HG03108 (cell line): ENCODE results near the gene MRPL51.
A peak's percentile ranks its signal among the peaks of the same experiment; 100 is the strongest.
"Not testable (repeated sequence)": the region's sequence is repeated elsewhere in the genome, so short reads cannot be mapped to it uniquely, and the experiment has no call there.

Source experiments
- ATAC-seq: cut with Tn5 transposase; IDR thresholded peaks from one replicate; pipeline ENCODE4 v1.9.1; 2021; ENCODE audit warnings: moderate library complexity; ENCODE audit not compliant: unreplicated experiment

The MRPL51 gene

GRCh38 chr12:6492838-6493496 lies at the start of gene MRPL51:
Gene MRPL51, minus strand, starts transcription at chr12:6493262. Its CDS starts 126 bp downstream, at chr12:6493136.
- ATAC-seq, result peak; percentile 61

DNA sequence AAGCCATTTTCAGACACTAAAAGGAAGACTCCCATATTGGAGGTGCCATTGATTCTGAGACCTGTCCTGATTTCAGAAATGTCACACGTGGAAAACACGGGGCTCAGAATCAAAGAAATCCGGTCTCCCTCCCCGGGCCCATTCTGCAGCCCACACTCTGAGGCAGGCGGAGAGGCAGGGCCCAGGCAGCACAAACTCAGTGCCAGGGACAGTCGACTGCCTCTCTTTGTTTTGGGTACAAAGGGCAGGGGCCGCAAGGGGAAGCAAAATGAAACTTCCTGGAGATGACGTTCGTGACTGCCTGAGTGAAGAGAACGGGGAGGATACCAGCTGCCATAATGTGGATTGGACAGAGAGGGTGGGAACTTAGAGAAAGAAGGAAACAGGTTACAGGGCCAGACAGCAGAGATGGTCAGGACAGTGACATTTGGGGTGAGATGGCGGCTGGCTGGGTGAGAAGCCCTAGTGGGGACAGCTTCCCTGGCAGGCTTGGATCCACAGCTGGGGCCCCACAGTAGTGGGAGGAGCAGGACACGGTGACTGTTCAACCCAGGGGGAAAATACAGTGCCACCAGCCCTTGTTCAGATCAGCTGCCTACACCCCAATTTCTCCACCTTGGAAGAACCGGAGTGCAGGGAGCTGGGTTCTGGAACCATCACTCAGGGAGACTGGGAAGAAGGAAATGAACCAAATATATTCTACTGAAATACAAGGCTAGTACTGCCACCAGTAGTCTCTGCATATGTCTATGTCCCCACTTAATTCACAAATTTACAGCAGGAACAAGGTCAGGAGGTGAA lies 49.3 kb upstream of the MRPL51 start:
- no peak for ATAC-seq

DNA sequence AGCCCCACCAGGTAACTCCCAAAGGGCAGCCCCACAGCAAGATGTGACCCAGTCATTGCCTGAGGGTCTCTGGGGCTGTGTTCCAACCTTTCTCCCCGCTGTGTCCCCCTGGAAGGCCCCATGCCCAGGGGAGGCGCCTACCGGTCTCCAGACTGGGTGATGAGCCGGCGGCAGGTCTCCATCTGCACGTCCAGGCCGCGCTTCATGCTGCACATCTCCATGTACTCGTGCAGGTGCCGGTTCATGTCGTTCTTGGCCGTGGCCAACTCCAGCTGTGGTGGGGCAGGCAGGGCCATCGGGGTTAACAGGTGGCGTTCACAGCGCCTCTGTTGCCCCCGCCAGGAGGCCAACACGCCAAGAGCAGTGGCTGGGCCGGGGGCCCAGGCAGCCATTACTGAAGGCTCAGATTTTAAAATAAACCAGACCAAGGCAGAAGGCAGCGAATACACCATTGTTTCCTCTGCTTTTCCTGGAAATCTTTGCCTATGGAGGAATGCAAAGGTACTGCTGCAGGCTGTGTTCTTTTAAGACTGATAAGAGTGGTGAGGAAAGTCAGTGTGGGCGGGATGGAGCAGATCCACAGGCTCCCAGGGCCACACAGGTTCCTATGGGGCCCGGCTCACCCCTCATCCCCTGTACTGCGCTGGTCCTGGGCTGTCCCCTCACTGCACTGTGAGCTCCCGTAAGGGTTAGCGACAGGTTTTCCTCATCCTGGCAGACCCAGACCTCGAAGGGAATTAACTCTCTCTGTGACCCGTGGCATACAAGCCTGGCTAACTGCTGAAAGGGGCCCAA lies 48.5 kb upstream of the MRPL51 start:
- no peak for ATAC-seq

DNA sequence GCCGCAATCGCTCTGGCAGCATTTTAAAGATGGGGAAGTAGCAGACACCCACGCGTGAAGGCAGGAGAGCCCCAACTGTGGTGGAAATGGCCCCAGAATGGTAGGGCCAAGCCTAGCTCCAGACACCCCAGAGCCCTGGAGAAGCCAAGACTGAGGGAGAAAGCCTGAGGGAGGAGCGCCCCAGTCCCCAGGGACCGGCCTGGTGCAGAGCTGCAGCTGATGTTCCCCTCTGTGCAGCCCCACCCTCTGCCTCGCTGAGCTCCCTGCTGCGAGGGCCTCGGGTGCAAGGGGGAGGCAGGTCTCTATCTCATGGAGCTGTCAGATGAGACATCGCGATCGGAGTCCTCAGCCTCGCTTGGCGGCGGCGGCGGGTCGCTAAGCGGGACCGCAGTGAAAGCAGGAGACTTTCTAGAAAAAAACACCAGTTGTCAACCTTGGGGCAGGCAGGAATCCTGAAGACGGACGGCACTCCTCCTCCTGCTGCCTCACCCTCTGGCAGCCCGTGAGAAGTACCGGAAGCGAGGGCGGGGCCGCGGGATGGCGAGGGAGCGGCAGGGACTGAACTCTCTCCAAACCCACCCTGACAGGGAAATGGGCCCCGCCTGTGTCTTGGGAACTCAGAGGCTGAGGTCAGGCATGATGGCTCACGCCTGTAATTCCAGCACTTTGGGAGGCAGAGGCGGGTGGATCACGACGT lies 47.3 kb upstream of the MRPL51 start:
- no peak for ATAC-seq

GRCh38 chr12:6539707-6540134 lies 46.7 kb upstream of the MRPL51 start:
- no peak for ATAC-seq

GRCh38 chr12:6539314-6539682 lies 46.2 kb upstream of the MRPL51 start:
- no peak for ATAC-seq

GRCh38 chr12:6538420-6539313 lies 45.6 kb upstream of the MRPL51 start:
- ATAC-seq, result no peak

- ATAC-seq, result not testable (repeated sequence)
Observed at GRCh38 chr12:6537580-6538419, 44.7 kb upstream of the MRPL51 start.

- no peak for ATAC-seq
Observed at GRCh38 chr12:6536894-6537579, 44.0 kb upstream of the MRPL51 start.

DNA sequence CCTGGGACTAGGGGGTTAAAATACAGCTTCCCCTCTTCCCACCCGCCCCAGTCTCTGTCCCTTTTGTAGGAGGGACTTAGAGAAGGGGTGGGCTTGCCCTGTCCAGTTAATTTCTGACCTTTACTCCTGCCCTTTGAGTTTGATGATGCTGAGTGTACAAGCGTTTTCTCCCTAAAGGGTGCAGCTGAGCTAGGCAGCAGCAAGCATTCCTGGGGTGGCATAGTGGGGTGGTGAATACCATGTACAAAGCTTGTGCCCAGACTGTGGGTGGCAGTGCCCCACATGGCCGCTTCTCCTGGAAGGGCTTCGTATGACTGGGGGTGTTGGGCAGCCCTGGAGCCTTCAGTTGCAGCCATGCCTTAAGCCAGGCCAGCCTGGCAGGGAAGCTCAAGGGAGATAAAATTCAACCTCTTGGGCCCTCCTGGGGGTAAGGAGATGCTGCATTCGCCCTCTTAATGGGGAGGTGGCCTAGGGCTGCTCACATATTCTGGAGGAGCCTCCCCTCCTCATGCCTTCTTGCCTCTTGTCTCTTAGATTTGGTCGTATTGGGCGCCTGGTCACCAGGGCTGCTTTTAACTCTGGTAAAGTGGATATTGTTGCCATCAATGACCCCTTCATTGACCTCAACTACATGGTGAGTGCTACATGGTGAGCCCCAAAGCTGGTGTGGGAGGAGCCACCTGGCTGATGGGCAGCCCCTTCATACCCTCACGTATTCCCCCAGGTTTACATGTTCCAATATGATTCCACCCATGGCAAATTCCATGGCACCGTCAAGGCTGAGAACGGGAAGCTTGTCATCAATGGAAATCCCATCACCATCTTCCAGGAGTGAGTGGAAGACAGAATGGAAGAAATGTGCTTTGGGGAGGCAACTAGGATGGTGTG lies 43.1 kb upstream of the MRPL51 start:
- no peak for ATAC-seq

DNA sequence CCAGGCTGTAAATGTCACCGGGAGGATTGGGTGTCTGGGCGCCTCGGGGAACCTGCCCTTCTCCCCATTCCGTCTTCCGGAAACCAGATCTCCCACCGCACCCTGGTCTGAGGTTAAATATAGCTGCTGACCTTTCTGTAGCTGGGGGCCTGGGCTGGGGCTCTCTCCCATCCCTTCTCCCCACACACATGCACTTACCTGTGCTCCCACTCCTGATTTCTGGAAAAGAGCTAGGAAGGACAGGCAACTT lies 42.6 kb upstream of the MRPL51 start:
- no peak for ATAC-seq

- ATAC-seq, result no peak
Observed at GRCh38 chr12:6534945-6535696, 42.1 kb upstream of the MRPL51 start.

DNA sequence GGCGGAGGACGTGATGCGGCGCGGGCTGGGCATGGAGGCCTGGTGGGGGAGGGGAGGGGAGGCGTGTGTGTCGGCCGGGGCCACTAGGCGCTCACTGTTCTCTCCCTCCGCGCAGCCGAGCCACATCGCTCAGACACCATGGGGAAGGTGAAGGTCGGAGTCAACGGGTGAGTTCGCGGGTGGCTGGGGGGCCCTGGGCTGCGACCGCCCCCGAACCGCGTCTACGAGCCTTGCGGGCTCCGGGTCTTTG lies 41.6 kb upstream of the MRPL51 start:
- ATAC-seq, result no peak

DNA sequence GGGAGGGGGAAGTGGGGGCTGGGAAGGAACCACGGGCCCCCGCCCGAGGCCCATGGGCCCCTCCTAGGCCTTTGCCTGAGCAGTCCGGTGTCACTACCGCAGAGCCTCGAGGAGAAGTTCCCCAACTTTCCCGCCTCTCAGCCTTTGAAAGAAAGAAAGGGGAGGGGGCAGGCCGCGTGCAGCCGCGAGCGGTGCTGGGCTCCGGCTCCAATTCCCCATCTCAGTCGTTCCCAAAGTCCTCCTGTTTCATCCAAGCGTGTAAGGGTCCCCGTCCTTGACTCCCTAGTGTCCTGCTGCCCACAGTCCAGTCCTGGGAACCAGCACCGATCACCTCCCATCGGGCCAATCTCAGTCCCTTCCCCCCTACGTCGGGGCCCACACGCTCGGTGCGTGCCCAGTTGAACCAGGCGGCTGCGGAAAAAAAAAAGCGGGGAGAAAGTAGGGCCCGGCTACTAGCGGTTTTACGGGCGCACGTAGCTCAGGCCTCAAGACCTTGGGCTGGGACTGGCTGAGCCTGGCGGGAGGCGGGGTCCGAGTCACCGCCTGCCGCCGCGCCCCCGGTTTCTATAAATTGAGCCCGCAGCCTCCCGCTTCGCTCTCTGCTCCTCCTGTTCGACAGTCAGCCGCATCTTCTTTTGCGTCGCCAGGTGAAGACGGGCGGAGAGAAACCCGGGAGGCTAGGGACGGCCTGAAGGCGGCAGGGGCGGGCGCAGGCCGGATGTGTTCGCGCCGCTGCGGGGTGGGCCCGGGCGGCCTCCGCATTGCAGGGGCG lies 41.0 kb upstream of the MRPL51 start, which contains the start of gene GAPDH:
Gene GAPDH, plus strand, starts transcription at position 595 of the 772 bp plus-strand sequence. CDS start 316 bp downstream, outside the sequence.
- ATAC-seq, result peak; percentile 53

DNA sequence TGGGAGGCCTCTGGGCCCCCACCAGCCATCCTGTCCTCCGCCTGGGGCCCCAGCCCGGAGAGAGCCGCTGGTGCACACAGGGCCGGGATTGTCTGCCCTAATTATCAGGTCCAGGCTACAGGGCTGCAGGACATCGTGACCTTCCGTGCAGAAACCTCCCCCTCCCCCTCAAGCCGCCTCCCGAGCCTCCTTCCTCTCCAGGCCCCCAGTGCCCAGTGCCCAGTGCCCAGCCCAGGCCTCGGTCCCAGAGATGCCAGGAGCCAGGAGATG lies 40.5 kb upstream of the MRPL51 start:
- peak; percentile 3 for ATAC-seq

- ATAC-seq, result peak; percentile 15
Observed at GRCh38 chr12:6532927-6533652, 40.0 kb upstream of the MRPL51 start.
